Uterus (tissue), 2 donors: Measurements from ENCODE around the gene CPA1.

Experiments used
- POLR2A ChIP-seq, 2 donors: fragments of 450-650 bp; IDR thresholded peaks; one replicate each; pipeline ENCODE4 v1.6.1; 2016; ENCODE audit warnings: antibody characterized with exemption in 2 of 2, mild to moderate bottlenecking in 1 of 2, moderate library complexity in 1 of 2
- TF ChIP-seq, protein P1 (sequence below), 4 experiments: fragments of 200-600 bp in 2 of 4; fragments of 450-650 bp in 2 of 4; sonication (generic) in 2 of 4; IDR thresholded peaks; one replicate each; pipeline ENCODE4 v1.5.1; 2016 to 2019; ENCODE audit warnings: antibody characterized with exemption in 4 of 4, mild to moderate bottlenecking in 2 of 4, moderate library complexity in 1 of 4

DNA sequence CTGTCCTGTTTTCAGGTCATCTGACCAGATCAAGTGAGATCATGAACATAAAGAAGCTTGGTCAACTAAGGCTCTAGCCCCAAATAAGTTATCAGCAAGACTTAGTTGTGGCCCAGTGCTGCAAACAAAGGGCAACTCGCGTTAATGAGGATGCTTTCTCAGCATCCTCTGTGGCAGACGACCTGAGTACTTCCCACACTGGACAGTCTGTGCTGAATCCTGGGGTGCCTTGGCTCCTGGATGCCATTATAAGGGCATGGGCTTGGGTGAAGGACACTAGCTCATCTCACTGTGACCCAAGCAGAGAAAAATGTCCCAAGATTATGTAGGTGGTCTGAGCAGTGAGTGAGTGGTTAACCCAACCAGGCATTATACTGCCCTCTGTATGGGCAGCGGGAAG is 21.8 kb upstream of the CPA1 start:
- TF ChIP-seq, protein P1, sequence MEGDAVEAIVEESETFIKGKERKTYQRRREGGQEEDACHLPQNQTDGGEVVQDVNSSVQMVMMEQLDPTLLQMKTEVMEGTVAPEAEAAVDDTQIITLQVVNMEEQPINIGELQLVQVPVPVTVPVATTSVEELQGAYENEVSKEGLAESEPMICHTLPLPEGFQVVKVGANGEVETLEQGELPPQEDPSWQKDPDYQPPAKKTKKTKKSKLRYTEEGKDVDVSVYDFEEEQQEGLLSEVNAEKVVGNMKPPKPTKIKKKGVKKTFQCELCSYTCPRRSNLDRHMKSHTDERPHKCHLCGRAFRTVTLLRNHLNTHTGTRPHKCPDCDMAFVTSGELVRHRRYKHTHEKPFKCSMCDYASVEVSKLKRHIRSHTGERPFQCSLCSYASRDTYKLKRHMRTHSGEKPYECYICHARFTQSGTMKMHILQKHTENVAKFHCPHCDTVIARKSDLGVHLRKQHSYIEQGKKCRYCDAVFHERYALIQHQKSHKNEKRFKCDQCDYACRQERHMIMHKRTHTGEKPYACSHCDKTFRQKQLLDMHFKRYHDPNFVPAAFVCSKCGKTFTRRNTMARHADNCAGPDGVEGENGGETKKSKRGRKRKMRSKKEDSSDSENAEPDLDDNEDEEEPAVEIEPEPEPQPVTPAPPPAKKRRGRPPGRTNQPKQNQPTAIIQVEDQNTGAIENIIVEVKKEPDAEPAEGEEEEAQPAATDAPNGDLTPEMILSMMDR (IDR thresholded peaks at IDR 0.05) = no peak
- TF ChIP-seq POLR2A (IDR thresholded peaks at IDR 0.05) = no peak
